Mucosa of stomach (tissue), 1 donor: ENCODE results near the gene CRACDL.

Experiments used
- H3K27me3 ChIP-seq: one replicate; pipeline ENCODE4 v1.7.0; 2013; ENCODE audit warnings: mild to moderate bottlenecking, low read length; ENCODE audit not compliant: control insufficient read depth, insufficient read depth
- H3K36me3 ChIP-seq: one replicate; pipeline ENCODE4 v1.7.0; 2013; ENCODE audit warnings: low read length; ENCODE audit not compliant: control insufficient read depth, insufficient read depth
- H3K4me1 ChIP-seq: one replicate; pipeline ENCODE4 v1.7.0; 2013; ENCODE audit warnings: mild to moderate bottlenecking, low read length; ENCODE audit not compliant: control insufficient read depth, insufficient read depth
- H3K4me3 ChIP-seq: one replicate; pipeline ENCODE4 v1.7.0; 2013; ENCODE audit warnings: low read length
- H3K9ac ChIP-seq: one replicate; pipeline ENCODE4 v1.7.0; 2013; ENCODE audit warnings: mild to moderate bottlenecking, low read length, moderate library complexity
- H3K9me3 ChIP-seq: one replicate; pipeline ENCODE4 v1.7.0; 2013; ENCODE audit warnings: mild to moderate bottlenecking, low read length, moderate library complexity; ENCODE audit not compliant: control insufficient read depth
- donor health status: Pancreatic carcinoma.

Gene CRACDL, protein sequence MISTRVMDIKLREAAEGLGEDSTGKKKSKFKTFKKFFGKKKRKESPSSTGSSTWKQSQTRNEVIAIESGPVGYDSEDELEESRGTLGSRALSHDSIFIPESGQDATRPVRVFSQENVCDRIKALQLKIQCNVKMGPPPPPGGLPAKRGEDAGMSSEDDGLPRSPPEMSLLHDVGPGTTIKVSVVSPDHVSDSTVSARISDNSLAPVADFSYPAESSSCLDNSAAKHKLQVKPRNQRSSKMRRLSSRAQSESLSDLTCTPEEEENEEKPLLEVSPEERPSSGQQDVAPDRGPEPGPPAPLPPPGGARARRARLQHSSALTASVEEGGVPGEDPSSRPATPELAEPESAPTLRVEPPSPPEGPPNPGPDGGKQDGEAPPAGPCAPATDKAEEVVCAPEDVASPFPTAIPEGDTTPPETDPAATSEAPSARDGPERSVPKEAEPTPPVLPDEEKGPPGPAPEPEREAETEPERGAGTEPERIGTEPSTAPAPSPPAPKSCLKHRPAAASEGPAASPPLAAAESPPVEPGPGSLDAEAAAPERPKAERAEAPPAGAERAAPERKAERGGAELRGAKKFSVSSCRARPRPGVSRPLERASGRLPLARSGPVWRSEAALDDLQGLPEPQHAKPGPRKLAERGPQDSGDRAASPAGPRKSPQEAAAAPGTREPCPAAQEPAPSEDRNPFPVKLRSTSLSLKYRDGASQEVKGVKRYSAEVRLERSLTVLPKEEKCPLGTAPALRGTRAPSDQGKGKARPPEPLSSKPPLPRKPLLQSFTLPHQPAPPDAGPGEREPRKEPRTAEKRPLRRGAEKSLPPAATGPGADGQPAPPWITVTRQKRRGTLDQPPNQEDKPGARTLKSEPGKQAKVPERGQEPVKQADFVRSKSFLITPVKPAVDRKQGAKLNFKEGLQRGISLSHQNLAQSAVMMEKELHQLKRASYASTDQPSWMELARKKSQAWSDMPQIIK

DNA sequence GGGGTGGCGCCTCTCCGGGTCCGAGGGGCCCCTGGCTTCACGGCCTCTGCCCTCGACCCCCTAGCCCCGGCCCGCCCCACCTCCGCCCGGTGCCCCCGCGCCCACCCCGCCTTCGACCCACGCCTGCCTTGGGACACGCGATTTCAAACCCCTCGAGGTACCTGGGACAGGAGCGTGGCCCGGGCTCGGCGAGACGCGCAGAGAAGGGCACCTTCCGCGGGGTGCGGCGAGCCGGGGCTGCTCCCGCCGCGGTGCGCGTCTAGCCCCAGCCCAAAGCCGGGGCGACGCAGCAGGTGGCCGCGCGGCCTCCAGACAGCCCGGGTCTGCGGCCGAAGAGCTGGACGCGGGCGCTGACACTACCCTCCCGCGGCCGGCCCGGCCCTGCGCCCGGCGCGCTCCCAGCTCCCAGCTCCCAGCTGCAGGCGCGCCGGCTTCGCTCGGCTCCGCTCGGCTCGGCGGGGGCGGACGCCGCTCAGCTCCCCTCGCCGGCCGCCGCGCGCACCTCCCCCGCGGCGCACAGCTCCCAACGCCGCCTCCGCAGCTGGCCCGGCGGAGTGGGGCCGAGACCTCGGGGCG is at the start of gene CRACDL:
TSS of gene CRACDL (minus strand) at position 449 of the 576 bp plus-strand sequence. CDS start 89,425 bp downstream, outside the sequence.
- H3K36me3 ChIP-seq: no peaks in the 10 kb centered on the region
- no peaks in the 10 kb centered on the region for H3K9me3 ChIP-seq
- H3K9ac ChIP-seq: peak within 1 kb of the TSS; percentile 34
- no peak within 1 kb of the TSS for H3K4me3 ChIP-seq
- peaks cover 5% of the 10 kb centered on the region for H3K4me1 ChIP-seq
- H3K27me3 ChIP-seq: peaks cover 41% of the 10 kb centered on the region

DNA sequence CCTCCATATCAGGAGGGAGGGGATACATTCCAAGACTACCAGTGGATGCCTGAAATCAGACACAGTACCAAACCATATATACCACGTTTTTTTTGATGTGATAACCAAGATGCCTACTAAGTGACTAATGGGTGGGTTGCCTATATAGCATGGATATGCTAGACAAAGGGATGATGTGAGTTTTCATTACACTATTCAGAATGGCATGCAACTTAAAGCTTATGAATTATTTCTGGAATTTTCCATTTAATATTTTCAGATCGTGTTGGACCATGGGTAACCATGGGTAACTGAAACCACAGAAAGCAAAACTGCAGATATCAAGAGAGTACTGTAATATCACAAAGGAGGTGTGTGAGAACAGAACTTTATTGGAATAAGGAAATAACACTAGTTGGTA is 39.6 kb upstream of the CRACDL start:
- no peaks in the 10 kb centered on the region for H3K27me3 ChIP-seq
- H3K4me3 ChIP-seq: no peak overlapping the region
- H3K36me3 ChIP-seq: no peaks in the 10 kb centered on the region
- no peak overlapping the region for H3K9ac ChIP-seq
- no peaks in the 10 kb centered on the region for H3K4me1 ChIP-seq
- H3K9me3 ChIP-seq: no peaks in the 10 kb centered on the region

DNA sequence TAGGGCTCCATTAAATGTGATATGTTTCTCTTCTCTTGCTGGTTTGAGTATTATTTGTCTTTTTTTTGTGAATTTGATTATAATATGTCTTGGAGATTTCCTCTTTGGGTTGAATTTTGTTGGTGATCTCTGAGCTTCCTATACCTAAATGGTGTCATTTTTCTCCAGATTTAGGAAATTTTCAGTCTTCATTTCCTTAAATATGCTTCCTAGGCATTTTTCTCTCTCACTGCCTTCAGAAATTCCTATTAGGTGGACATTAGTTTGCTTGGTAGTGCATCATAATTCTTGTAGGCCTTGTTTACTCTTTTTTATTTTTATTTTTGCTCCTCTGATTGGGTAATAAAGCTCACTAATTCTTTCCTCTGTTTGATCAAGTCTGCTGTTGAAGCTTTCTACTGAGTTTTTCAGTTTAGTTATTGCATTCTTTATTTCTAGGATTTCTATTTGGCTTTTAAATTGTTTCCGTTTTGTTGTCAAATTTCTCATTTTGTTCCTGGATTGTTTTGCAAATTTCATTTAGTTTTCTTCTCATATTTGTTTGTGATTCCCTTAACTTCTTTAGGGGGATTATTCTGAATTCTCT is 36.6 kb upstream of the CRACDL start:
- no peaks in the 10 kb centered on the region for H3K9me3 ChIP-seq
- H3K9ac ChIP-seq: no peak overlapping the region
- H3K36me3 ChIP-seq: no peaks in the 10 kb centered on the region
- H3K4me1 ChIP-seq: no peaks in the 10 kb centered on the region
- no peak overlapping the region for H3K4me3 ChIP-seq
- H3K27me3 ChIP-seq: no peaks in the 10 kb centered on the region

DNA sequence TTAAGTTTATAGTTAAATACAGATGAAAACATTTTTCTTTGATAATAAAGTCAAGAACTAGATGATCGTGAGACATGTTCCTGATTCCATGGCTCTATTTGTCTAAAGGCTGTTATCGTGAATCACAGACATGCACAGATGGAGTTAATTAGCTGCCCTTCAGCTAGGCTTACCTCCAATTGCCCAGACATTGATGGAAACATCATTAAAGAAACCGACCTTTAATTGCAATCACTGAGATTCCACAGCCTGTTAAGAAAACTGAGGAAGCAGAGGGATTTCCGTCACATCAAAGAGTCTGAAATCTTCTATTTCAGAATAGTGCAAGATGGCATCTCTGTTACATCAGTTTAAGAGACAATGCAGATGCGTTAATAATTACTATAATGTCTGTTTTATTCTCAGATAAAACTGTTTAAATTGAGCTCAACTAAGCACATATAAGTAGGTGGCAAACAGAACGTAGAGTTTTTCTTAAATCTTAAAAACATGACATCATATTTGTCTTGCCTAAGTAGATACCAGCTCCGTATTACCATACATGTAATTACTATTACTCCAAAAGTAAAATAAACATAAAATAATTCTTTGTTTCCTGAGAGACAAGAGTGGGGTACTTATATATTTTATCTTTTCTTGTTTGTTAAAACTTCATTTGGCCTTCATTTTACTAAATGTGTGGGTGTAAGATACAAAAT is 23.9 kb upstream of the CRACDL start:
- Histone ChIP-seq H3K36me3 (no peaks in the 10 kb centered on the region), H3K4me3 (no peak overlapping the region), H3K9ac (no peak overlapping the region), H3K27me3 (no peaks in the 10 kb centered on the region), H3K4me1 (no peaks in the 10 kb centered on the region), H3K9me3 (no peaks in the 10 kb centered on the region)

DNA sequence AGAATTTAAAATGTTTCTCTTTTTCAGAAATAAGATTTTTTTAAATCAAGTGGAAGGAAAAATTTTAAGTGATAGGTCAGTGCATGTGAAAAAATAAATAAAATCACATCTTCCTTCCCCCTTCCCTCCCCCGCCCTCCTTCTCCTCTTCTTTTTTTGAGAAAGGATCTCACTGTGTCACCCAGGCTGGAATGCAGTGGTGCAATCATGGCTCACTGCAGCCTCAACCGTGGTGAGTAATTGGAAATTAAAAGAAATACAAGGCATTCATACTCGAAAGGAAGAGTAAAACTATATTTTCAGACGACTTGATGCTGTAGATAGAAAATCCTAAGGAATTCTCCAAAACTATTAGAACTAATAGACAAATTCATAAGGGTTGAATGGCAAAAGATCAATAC is 16.9 kb upstream of the CRACDL start:
- H3K36me3 ChIP-seq: no peaks in the 10 kb centered on the region
- no peaks in the 10 kb centered on the region for H3K4me1 ChIP-seq
- no peak overlapping the region for H3K4me3 ChIP-seq
- no peak overlapping the region for H3K9ac ChIP-seq
- no peaks in the 10 kb centered on the region for H3K27me3 ChIP-seq
- H3K9me3 ChIP-seq: no peaks in the 10 kb centered on the region

DNA sequence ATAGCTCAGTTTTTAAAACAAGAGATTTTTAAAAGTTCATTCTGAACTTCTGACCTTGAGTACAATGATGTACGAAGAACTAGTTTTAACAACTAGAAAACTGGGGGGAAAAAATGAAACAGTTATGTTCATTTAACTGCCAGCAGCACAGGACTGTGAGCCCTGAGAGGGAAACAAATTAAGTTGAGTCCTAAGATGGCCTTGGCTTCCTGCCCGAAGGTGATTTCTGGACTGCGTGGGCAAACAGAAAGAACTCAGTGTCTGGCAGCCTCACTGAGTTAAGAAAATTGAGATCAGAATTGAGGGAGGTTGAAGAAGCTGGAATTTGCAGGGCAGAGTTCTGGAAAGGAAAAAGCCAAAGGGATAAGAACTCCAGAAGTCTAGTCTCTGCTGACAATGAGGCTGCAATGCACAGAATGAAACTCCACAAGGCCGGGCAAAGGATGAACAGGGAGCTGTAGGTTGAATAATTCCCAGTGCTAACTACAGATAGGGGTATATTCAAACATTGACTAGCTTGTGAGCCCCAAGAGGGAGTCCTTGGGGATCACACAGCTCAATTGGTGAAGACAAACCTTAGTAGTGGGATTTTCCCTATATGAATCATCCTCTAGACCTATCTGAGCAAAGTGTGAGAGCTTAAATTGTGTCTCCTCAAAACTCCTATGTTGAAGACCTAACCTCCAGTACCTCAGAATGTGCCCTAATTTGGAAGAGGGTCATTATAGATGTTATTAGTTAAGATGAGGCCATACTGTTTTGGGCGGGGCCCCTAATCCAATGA is 13.1 kb upstream of the CRACDL start:
- no peaks in the 10 kb centered on the region for H3K27me3 ChIP-seq
- no peak overlapping the region for H3K4me3 ChIP-seq
- no peaks in the 10 kb centered on the region for H3K9me3 ChIP-seq
- H3K36me3 ChIP-seq: no peaks in the 10 kb centered on the region
- H3K4me1 ChIP-seq: no peaks in the 10 kb centered on the region
- no peak overlapping the region for H3K9ac ChIP-seq

DNA sequence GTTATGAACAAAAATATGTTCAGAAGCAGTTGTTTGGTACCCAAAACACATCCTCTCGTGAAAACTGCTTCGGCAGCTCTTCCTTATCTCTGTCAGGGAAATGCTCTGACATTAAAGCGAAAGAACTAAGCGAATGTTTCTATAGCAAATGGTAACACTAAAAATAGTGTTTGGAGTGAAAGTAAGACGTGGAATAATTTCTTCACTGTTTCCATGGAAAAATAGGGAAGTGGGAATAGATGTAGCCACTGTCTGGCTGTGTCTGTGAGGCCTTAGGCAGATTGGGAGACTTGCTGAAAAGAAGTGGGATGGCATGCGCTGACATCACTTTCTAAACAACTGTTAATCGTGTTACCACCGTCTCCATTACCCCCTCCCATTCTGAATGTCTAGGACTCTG is 11.5 kb upstream of the CRACDL start:
- Histone ChIP-seq H3K27me3 (no peaks in the 10 kb centered on the region), H3K4me3 (no peak overlapping the region), H3K9me3 (no peaks in the 10 kb centered on the region), H3K4me1 (no peaks in the 10 kb centered on the region), H3K36me3 (no peaks in the 10 kb centered on the region), H3K9ac (no peak overlapping the region)

DNA sequence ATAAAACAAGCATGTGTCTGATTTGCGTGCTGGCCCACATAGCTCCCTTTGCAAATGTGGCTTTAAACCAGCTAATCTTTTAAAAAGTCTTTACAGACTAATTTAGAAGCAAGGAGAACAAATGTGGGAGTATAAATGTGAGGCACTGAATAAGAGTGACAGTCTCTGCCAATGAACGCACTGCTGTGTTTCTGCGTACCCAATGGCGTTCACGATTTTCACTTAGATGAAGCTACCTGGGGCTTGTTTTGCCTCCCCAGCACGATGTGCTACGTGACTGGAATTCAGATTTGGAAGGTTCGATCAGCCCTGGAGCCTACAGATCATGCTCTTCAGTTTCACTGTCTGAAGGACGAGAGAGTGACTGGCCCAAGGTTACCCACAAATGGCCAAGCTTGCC is 10.8 kb upstream of the CRACDL start:
- Histone ChIP-seq H3K27me3 (no peaks in the 10 kb centered on the region), H3K4me1 (no peaks in the 10 kb centered on the region), H3K9me3 (no peaks in the 10 kb centered on the region), H3K36me3 (no peaks in the 10 kb centered on the region), H3K4me3 (no peak overlapping the region), H3K9ac (no peak overlapping the region)

DNA sequence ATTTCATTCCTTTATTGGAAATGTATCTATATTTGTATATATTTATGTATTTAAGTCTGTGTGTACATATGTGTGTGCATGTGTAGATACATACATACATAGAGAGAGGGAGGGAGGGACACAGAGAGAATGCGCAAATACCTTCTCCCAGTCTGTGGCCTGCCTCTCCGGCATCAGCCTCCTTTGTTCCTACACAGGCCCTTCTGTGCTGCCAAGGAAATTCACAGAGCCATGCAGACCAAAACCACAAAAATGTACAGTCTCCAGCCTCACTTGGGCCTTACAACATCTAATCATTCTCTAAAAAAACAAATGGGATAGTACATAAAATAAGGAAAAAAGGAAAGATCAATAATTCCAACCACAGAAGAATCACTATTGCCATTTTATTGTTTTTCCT is 8.8 kb upstream of the CRACDL start:
- Histone ChIP-seq H3K4me3 (no peak overlapping the region), H3K36me3 (no peaks in the 10 kb centered on the region), H3K4me1 (no peaks in the 10 kb centered on the region), H3K9ac (no peak overlapping the region), H3K27me3 (no peaks in the 10 kb centered on the region), H3K9me3 (no peaks in the 10 kb centered on the region)

DNA sequence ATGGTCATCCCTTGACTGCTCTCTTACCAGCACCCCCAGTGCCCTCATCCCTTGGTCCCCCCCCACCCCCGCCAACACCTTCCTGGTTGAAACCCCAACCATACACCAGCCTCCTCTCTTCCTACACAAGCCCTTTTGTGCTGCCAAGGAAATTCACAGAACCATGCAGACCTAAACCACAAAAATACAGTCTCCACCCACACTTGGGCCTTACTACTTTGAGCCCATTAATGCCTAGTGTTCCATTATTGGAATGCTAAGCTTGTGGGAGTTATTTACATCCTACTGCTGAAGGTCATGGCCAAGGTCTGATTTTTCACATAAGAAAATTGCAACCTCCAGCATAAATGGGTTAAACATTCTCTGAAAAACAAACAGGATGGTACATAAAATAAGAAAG is 4.1 kb upstream of the CRACDL start:
- H3K9me3 ChIP-seq: no peaks in the 10 kb centered on the region
- H3K36me3 ChIP-seq: no peaks in the 10 kb centered on the region
- no peak overlapping the region for H3K9ac ChIP-seq
- peaks cover 5% of the 10 kb centered on the region for H3K4me1 ChIP-seq
- no peak overlapping the region for H3K4me3 ChIP-seq
- H3K27me3 ChIP-seq: peaks cover 36% of the 10 kb centered on the region

DNA sequence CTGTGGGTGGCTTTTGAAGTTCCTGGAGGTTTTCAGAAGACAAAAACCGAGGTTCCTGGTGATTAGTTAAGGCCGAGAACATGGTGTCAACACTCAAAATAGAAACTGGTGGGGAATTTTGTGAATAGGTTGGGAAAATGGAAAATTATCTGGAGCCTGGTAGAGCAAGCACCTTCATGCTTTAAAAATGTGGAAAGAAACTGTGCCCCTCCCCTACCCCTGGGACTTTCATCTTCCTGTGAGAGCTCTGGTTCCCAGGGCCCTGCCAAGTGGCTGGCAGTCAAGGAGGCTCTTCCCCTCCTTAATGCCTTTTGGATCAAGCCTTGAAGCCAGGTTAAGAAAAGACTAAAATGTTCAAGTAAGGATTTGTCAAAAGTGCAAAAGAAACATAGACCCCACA is 1.9 kb upstream of the CRACDL start:
- no peak overlapping the region for H3K4me3 ChIP-seq
- H3K27me3 ChIP-seq: peaks cover 41% of the 10 kb centered on the region
- H3K4me1 ChIP-seq: peaks cover 5% of the 10 kb centered on the region
- no peaks in the 10 kb centered on the region for H3K9me3 ChIP-seq
- no peaks in the 10 kb centered on the region for H3K36me3 ChIP-seq
- H3K9ac ChIP-seq: no peak overlapping the region
